ENCODE results near the gene GRIK5.

GRCh38 chr19:42042455-42043170, 27.4 kb downstream of the GRIK5 start:
- TF ChIP-seq CTCF (IDR thresholded peaks at IDR 0.05; ENCODE audit: extremely low read depth in 1 of 2, insufficient read depth in 1 of 2, low read depth in 1 of 2, low read length in 2 of 2): no peak
- no peak for TF ChIP-seq POLR2A (IDR thresholded peaks at IDR 0.05; ENCODE audit: low read depth, low read length)
- no peak for TF ChIP-seq EZH2 (IDR thresholded peaks at IDR 0.05; ENCODE audit: borderline replicate concordance, low read depth, low read length, severe bottlenecking)
- TF ChIP-seq MYC (IDR thresholded peaks at IDR 0.05; ENCODE audit: low read depth, low read length): no peak

Measured in endothelial cell of umbilical vein (primary cell).